Astrocyte of the spinal cord (primary cell): ENCODE results near the gene ADK.

ENCODE experiments used
- DNase-seq: peaks from one replicate; pipeline ENCODE4 v3.0.0; 2011; ENCODE audit warnings: low read depth, low spot score
- H3K4me3 ChIP-seq: 2 replicates; pipeline ENCODE4 v1.5.1; 2011; ENCODE audit warnings: low read depth, mild to moderate bottlenecking, low read length, moderate library complexity
- in situ Hi-C: cut with HindIII; loops from 2 replicates; pipeline ENCODE4 v1.10.0; 2017; ENCODE audit warnings: low sequenced_read_pairs
- TF ChIP-seq, protein P1 (sequence below): IDR thresholded peaks from 2 replicates; pipeline ENCODE4 v1.5.1; 2012; ENCODE audit warnings: low read depth, mild to moderate bottlenecking, low read length, inconsistent platforms

The ADK gene

DNA sequence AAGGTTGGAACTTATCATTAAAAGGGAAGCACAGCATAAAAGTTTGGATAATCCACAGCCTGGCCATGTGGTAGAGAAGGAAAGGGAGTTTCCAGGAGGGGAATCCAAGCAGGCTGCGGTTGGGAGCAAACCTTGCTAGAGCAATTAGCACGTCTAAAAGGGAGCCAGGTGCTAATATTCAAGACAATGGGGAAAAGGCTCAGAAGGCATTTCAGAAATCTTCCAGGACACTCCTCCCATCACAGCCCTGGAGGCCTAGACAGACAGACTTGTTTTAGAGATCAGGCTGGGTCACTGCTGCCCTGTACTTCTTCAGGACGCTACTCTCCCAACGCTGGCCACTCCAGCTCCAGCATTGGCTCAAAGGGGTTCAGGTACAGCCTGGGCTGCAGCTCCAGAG is 579.2 kb downstream of the ADK start:
- TF ChIP-seq, protein P1, sequence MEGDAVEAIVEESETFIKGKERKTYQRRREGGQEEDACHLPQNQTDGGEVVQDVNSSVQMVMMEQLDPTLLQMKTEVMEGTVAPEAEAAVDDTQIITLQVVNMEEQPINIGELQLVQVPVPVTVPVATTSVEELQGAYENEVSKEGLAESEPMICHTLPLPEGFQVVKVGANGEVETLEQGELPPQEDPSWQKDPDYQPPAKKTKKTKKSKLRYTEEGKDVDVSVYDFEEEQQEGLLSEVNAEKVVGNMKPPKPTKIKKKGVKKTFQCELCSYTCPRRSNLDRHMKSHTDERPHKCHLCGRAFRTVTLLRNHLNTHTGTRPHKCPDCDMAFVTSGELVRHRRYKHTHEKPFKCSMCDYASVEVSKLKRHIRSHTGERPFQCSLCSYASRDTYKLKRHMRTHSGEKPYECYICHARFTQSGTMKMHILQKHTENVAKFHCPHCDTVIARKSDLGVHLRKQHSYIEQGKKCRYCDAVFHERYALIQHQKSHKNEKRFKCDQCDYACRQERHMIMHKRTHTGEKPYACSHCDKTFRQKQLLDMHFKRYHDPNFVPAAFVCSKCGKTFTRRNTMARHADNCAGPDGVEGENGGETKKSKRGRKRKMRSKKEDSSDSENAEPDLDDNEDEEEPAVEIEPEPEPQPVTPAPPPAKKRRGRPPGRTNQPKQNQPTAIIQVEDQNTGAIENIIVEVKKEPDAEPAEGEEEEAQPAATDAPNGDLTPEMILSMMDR: no peak
- DNase-seq: no peak
- in situ Hi-C loops: no loop called here
- H3K4me3 ChIP-seq: no peak overlapping the region

DNA sequence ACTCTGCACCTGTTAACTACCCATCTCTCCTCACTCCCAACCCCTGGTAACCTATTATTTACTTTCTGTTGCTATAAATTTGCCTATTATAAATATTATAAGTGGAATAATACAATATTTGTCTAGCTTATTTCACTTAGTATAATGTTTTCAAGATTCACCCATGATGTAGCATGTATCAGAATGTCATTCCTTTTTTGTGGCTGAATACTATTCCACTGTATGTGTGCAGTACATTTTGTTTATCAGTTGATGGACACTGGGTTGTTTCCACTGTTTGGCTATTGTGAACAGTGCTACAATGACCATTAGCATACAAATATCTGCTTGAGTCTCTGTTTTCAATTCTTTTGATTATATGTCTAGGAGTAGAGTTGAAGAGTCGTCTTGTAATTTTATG is 582.6 kb downstream of the ADK start:
- no peak overlapping the region for H3K4me3 ChIP-seq
- in situ Hi-C loops: no loop called here
- TF ChIP-seq, protein P1: no peak
- no peak for DNase-seq

DNA sequence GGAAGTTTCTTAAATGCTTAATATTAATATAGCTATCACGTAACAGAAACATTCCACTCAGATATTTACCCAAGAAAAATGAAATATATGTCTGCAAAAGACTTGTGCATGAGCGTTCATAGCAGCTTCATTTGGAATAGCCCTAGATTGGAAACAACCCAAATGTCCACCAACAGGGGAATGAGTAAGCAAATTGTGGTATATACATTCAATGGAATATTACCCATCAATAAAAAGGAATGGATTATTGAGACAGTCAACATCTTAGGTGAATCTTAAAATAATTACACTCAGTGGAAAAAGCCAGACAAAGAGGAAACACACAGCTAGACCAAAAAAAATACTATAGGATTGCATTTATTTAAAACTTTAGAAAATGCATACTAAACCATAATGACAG is 585.0 kb downstream of the ADK start:
- no peak for DNase-seq
- TF ChIP-seq, protein P1: no peak
- in situ Hi-C loops: no loop called here
- no peak overlapping the region for H3K4me3 ChIP-seq

DNA sequence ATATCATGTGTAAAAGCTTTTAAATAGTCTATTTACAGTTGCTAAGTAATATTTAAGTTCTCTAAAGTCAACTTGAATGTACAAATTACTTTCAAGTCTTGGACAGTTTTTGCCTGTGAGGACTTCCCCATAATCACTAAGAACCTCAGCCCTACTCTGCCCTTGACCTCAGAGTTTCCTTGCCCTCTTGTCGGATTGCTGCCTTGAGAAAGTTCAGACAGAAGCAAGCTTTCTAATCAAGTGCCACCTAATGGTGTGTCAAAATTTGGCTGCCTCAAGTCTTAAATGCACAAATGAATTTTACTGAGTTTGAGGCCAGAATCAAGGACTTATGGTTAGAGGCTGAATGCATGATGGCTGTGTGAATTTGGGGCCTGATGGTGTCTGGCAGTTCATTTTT is 587.0 kb downstream of the ADK start:
- in situ Hi-C loops: no loop called here
- no peak for DNase-seq
- TF ChIP-seq, protein P1: no peak

DNA sequence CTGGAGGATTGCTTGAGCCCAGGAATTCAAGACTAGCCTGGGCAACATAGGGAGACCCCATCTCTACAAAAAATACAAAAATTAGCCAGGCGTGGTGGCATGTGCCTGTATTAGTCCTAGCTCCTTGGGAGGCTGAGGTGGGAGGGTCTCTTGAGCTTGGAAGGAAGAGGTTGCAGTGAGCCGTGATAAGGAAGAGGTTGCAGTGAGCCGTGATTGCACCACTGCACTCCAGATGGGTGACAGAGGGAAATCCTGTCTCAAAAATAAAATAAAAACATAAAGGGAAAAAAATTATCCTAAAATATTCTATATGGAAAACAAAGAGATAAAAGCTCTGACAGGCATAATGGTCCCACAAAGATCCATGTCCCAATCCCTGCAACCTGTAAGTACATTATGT is 587.5 kb downstream of the ADK start:
- TF ChIP-seq, protein P1: no peak
- in situ Hi-C loops: no loop called here
- DNase-seq: no peak
- H3K4me3 ChIP-seq: no peak overlapping the region

More for the DNA sequence above, 587.0 kb downstream of the ADK start:
- no peak overlapping the region for H3K4me3 ChIP-seq

DNA sequence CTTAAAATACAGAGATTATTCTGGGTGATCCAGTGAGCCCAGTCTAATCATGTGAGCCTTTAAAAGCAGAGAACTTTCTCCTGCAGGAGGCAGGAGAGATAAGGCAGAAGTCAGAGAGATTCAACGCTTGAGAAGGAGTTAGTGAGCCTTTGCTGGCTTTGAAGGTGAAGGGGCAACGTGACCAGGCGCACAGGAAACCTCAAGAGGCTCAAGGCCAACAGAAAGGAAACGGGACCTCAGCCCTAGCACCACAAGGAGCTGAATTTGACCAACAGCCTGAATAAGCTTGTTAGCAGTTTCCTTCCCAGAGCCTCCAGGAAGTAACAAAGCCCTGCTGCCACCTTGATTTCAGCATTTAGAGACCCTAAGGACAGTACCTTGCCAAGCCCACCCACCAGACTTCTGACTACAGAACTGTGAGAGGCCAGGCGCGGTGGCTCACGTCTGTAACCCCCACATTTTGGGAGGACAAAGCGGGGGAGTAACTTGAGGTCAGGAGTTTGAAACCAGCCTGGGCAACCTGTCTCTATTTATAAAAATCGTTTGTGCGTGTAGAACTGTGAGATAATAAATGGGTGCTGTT is 588.1 kb downstream of the ADK start:
- H3K4me3 ChIP-seq: no peak overlapping the region
- in situ Hi-C loops: no loop called here
- TF ChIP-seq, protein P1: peak; percentile 30
- DNase-seq: peak; percentile 15

DNA sequence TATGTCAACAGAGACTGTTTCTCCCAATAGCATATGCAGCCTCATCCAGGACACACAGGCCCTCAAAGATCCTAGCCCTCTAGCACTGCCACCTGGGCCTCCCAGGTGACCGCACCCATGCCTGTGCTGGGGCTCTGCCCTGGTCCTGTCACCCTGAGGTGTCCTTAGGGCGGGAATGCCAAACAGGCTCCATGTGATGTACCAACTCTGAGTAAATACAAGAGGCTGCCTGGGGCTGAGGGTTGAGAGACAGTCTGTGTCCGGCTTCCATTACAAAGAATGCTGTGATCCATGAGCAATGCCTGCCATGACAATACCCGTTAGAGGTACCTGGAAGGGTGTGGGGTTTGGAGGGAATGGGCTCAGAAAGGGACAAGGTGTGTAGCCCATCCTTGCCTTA is 592.4 kb downstream of the ADK start:
- in situ Hi-C loops: no loop called here
- TF ChIP-seq, protein P1: no peak
- DNase-seq: no peak
- no peak overlapping the region for H3K4me3 ChIP-seq
